Kidney glomerular epithelial cell (primary cell): Measurements from ENCODE around the gene ICOSLG.
"Not testable (repeated sequence)": the region's sequence is repeated elsewhere in the genome, so short reads cannot be mapped to it uniquely, and the experiment has no call there.

Experiments used
- DNase-seq: peaks from one replicate; lab custom pipeline; 2025; lab: John Stamatoyannopoulos, UW

Gene ICOSLG, protein sequence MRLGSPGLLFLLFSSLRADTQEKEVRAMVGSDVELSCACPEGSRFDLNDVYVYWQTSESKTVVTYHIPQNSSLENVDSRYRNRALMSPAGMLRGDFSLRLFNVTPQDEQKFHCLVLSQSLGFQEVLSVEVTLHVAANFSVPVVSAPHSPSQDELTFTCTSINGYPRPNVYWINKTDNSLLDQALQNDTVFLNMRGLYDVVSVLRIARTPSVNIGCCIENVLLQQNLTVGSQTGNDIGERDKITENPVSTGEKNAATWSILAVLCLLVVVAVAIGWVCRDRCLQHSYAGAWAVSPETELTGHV

DNA sequence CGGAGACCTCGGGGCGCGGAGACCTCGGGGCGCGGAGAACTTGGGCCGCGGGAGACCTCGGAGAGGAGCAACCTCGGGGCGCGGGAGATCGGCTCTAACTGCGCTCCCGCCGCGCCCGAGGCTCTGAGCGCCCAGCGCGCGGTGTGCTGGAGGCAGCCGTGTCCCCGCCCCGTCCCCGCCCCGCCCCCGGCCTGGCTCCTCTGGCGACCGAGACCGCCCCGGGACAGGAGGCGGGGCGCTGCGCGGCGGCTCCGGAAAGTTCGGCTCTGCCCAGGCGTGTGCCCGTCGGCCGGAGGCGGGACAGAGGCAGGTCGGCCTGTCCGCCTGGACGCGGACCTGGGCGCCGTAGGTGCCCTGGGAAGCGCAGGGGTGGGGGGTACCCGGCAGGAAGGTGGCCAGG lies at the start of gene ICOSLG:
Gene ICOSLG (minus strand): TSS at position 102 of the 400 bp plus-strand sequence. CDS start 126 bp downstream, outside the sequence.
- DNase-seq: not testable (repeated sequence)

DNA sequence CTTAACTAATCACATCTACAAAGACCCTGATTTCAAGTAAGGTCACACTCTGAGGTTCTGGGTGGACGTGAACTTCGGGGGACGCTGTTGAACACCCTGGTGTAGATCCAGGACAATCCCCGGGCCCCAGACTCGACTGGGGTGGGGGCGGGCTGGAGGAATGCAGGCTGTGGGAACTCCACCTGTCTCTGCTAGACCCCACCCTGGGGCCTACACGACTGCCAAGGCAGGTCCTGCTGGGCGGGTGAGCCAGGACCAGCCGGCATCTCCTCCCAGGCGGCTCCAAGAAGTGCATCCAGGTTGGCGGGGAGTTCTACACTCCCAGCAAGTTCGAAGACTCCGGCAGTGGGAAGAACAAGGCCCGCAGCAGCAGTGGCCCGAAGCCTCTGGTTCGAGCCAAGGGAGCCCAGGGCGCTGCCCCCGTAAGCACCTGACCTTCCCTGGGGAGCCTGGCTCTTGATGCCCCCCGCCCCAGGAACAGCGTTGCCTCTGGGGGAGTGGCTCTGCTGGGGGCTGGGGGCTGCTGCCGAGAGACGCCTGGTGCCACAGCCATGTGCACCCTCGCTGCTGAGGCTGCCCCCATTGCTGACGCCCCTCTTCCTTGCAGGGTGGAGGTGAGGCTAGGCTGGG lies 48.8 kb upstream of the ICOSLG start:
- DNase-seq: no peak

DNA sequence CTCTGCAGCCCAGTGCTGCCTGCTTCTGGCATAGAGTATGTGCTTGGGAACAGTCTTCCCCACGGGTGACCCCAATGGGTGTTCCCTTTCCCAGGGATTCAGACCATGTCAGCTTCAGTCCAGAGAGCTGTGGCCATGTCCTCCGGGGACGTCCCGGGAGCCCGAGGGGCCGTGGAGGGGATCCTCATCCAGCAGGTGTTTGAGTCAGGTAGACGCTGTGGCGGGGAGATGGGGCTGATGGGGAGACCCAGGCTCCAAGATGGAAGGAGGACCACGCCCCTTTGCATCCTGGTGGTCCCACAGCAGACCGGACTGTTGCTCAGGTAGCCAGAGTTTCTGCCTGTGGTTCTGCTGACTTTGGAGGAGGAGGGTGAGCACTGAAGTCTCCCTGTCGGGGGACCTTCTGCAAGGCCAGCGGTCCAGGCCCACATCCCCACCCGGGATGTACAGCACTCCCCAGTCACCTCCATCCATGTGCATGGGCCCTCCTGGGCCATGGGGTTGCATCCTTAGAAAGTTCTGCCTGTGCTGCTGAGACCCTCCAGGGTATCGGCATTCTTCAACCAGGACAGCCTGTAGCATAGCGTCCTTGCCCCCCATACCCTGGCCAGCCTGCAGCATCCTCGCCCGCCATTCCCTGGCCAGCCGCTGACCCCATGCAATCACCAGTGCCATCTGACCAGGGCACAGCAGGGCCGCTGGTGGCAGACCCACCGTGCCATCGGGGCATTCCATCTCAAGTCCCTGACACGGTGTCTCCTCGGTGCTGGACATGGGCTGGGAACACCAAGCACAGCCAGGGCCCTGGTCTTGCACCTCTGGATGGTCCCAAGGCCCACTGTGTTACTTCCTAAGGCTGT lies 47.7 kb upstream of the ICOSLG start:
- no peak for DNase-seq

DNA sequence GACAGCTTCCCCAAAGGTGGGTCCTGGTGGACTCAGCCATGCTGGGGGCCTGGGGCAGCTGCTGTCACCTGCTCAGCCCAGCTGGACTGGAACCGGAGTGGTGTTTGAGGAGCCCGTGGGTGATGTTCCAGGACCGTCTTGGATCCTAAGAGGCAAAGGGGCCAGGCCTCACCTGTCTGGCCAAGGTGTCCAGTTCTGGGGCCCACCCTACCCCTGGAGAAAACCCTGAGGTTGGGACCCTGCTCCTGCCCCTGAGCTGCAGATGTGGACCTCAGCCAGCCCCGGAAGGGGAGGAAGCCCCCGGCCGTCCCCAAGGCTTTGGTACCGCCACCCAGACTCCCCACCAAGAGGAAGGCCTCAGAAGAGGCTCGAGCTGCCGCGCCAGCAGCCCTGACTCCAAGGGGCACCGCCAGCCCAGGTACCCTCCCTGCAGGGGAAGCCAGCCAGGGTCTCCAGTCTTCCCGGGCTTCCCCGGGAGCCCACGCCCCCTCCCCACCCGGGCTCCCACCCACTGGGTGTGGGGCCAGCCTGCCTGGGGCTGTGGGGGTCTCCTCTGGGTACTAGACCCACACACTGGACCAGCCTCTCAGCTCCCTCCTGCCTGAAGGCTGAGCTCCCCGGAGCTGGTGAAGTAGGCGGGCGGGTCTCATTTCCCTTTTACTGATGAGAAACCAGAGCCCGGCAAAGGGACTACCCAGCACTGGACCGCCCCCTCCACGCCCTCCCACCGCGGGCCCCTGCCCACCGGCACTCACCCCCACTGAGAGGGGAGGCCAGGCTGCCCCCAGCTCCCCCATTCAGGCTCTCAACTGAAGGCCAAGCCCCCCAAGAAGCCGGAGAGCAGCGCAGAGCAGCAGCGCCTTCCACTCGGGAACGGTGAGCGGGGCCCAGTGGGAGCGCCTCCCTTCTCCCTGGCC lies 46.2 kb upstream of the ICOSLG start:
- no peak for DNase-seq

DNA sequence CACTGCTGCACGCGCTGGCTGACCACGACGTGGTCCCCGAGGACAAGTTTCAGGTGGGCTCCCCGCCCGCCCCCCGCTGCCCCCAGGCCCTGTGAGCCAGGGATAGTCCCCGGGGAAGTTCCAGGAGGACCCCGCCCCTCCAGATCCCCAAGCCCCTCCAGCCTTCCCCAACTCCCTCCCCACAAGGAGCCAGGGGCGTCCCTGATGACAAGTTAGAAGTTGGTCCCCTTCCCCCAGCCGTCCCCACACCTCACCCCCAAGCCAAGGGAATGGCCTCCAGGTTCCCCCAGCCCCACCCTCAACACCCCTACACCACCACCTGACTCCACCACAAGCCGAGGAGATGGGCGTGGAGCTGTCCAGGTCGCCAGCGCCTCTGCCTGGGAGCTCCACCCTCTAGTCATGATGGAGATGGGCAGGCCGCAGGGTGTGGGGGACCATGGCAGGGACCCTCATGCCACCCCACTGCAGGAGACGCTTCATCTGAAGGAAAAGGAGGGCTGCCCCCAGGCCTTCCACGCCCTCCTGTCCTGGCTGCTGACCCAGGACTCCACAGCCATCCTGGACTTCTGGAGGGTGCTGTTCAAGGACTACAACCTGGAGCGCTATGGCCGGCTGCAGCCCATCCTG lies 45.5 kb upstream of the ICOSLG start:
- DNase-seq: no peak

DNA sequence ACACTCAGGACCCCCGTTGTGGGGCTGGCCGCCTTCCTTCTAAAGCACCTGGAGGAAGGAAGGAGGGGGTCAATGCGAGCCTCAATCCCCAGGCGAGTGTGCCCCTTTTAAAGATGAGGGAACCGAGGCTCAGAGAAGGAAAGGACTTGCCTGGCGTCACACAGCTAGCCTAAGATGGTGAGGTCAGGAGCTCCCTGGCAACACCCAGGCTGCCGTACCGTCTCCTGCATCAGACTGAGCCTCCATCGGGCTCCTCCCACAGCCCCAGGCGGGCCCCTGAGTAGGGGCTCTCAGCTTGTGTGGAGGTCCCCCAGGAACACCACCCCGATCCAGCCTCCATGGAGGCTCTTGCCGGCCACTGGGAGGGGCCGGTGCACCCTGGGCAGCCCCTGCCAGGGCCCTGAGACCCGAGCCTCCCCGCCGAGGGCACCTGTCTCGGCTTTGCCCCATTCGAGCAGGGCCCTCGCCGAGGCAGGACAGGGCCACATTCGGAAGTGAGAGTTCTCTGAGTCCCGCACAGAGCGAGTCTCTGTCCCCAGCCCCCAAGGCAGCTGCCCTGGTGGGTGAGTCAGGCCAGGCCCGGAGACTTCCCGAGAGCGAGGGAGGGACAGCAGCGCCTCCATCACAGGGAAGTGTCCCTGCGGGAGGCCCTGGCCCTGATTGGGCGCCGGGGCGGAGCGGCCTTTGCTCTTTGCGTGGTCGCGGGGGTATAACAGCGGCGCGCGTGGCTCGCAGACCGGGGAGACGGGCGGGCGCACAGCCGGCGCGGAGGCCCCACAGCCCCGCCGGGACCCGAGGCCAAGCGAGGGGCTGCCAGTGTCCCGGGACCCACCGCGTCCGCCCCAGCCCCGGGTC lies 44.6 kb upstream of the ICOSLG start, which contains the start of gene AIRE:
Gene AIRE (plus strand): TSS at position 739 of the 855 bp plus-strand sequence. CDS start 131 bp downstream, outside the sequence.
- no peak for DNase-seq

DNA sequence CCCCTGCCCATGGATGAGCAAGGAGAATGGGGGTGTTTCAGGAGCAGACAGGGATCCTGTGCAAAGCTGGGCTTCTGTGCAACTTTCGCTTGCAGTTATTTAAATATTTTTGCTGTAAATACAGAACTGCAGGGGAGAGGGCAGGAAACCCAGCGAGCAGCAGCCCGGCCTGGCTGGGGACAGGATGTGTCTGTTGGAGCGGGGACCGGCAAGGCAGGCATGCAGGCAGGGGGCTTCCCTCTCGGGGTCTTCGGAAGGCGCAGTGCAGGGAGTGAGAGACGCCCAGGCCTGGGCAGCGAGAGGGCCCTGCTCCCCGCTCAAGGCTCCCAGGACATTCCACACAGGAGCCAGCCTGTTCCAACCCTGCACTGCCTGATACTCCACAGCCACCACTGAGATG lies 43.2 kb upstream of the ICOSLG start:
- no peak for DNase-seq

DNA sequence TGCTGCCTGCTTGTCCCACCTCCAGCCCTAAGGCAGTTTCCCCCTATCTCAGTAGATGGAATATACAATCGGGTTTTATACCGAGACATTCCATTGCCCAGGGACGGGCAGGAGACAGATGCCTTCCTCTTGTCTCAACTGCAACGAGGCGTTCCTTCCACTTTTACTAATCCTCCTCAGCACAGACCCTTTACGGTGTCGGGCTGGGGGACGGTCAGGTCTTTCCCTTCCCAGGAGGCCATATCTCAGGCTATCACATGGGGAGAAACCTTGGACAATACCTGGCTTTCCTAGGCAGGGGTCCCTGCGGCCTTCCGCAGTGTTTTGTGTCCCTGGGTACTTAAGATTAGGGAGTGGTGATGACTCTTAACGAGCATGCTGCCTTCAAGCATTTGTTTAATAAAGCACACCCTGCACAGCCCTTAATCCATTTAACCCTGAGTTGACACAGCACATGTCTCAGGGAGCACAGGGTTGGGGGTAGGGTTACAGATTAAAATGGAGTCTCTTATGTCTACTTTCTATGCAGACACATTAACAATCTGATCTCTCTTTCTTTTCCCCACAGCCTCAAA lies 42.6 kb upstream of the ICOSLG start:
- not testable (repeated sequence) for DNase-seq

DNA sequence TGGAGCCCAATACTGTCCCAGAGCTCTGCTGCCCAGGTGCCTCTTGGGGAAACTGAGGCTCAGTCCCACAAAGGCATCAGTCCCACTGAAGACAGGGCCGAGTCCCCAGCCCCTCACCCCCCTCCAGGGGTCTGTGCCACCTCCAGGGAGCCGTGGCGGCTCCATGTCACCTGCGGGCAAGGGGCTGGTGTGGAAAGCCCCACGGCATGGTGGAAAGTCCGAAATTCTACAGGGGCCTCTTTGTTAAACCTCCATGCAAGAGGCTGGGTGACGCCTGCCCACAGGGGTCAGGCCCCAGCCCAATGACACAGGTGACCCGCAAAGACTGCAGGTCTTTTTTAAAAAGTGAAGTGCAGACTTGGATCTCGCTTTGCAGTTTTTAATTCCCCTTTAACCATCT lies 41.6 kb upstream of the ICOSLG start:
- DNase-seq: no peak

DNA sequence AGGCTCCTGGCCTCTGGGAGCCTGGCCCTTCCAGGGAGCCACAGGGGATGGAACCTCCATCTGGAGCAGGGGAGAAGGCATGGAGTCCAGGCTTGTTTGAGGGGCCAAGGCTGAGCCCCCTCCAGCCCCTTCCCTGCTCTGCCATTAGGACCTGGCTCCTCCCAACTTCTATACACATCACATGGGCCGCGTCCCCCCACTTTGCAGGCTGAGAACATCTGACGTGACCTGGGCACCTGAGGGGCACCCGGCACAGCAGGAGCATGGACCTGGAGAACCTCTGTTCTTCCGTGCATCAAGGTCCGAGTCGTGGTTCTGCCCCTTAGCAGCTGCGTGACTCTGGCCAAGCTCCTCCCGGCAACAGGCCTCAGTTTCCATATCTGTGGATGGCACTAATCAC lies 41.1 kb upstream of the ICOSLG start:
- DNase-seq: no peak

DNA sequence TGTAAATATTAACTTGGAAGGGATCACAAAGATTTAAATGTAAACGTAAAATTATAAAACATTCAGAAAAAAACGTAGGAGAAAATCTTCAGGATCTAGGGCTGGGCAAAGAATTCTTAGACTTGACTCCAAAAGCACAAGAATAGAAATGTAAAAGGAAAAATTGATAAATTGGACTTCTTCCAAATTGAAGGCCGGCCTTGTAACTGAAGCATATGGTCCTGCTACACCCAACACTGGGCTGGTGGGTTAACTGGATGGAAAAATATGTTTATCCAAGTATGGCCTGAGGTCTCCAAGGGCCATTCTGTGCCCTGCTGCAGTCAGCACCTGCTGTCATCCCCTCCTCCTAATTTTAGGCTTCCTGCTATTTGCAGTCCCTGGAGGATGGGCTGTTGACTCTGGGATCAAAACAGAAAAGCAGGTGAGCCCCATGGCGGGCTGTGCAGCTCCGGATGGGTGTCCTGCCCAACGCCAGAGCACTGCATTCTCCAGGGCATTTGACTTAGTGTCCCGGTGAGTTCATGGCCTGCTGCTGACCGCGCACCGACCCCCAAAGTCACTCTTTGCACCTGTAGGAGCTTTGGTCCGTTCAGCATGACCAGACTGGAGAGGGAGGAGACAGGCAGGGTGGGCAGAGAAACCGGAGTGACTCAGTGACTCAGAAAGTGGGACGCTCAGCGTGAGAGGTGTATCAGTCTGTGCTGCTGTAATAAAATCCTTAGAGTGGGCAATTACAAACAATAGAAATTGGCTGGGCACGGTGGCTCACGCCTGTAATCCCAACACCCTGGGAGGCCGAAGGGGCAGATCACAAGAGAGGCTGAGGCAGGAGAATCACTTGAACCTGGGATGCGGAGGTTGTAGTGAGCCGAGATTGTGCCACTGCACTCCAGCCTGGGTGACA lies 38.9 kb upstream of the ICOSLG start:
- DNase-seq: no peak

DNA sequence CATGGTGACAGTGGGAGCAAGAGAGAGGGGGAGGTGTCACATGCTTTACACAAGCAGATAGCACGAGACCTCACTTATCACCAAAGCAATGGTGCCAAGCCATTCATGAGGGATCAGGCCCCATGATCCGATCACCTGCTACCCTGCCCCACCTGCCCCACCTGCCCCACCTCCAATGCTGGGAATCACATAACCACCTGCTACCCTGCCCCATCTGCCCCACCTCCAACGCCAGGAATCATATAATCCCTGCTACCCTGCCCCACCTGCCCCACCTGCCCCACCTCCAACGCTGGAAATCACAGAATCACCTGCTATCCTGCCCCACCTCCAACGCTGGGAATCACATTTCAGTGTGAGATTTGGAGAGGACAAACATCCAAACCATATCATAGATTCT lies 34.3 kb upstream of the ICOSLG start:
- no peak for DNase-seq

DNA sequence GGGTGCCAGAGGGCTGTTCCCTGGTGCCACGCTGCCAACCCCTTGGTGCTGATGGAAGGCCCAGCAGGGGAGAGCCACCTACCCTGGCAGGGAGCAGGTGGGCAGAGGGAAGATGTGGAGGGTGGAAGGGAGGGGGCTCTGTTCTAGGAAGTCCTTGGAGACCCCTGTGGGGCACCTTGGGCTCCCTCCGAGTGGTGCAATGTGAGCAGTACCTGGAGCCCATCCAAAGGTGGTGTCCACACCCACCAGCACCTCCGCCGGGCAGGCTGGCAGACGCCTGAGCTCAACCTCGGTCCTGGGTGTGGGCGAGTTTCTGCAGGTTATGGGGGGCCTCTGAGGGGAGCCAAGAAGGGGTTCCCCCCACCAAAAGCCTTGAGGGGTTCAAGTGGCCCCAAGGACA lies 32.3 kb upstream of the ICOSLG start:
- DNase-seq: no peak

DNA sequence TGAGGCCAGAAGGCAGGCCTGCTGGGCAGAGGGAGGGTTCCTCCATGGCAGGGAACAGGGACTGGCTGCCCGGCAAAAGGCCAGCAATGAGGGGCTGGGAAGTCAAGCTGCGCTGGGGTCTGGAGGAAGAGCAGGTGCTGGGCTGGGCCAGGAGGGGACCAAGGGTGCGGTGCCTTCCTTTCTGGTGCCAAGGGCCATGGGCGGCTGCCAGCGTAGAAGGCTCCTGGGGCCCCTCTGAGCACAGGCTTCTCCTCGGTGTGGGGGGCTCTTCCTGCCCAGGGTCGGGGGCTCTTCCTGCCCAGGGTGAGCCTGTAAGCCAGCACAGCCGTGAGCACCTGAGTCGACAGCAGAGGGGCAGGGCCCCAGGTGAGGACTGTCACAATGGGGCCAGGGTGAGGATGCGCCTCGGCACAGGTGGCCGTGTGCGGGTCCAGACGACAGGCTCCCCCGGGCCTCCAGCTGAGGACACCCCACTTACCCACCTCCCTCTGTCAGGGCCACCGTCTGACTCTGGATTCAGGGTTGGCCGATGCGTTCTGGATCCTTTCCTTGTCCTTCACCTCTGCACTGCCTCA lies 31.6 kb upstream of the ICOSLG start:
- no peak for DNase-seq

DNA sequence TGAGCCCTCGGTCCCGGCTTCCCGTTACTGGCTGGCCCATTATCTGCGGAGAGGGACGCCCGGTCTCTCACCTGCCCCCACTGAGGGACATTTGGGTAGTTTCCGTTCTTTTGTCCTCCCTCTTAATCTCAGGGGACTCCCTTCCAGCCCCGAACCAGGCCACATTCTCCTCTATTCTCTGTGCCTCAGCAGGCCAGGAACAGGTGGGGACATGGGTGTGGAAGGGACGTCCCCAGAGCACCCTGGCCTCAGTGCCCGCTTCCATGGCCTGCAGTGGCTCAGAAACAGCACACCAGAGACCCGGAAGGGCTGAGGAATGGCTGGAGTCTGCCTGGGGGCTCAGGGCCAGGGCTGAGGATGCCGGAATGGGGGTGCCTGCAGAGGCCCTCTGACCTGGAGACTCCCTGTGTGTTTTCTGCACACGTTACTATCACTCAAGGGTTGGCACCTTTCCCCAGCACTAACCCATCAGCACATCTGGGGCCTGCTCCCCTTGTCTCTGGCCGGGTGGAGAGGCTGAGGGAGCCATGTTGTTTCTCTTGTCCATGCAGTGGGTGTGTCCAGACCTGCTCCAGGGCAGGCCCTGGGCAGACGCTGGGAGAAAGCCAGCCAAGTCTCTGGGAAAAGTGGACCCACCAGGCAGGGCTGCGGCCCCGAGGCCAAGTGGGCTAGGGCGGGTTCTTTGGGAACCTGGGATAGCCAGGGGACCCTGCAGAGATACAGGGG lies 31.0 kb upstream of the ICOSLG start:
- no peak for DNase-seq

DNA sequence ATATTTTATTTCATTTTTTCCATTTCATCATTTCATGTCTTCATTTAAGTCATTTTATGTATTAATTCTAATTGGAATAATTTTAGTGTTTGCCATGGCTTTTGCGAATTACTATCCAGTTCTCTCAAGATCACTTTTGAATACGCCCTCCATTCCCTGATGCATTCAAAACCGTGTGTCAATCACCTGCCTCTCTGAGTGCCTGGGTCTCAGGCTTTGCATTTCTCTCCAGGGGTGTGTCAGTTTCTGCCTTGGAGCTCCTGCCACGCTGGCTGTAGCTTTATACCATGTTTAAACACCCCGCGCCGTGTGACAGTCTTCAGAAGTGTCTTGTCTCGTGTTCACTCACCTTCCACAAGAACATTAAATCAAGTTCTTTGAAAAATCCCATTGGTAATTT lies 28.3 kb upstream of the ICOSLG start:
- DNase-seq: no peak

DNA sequence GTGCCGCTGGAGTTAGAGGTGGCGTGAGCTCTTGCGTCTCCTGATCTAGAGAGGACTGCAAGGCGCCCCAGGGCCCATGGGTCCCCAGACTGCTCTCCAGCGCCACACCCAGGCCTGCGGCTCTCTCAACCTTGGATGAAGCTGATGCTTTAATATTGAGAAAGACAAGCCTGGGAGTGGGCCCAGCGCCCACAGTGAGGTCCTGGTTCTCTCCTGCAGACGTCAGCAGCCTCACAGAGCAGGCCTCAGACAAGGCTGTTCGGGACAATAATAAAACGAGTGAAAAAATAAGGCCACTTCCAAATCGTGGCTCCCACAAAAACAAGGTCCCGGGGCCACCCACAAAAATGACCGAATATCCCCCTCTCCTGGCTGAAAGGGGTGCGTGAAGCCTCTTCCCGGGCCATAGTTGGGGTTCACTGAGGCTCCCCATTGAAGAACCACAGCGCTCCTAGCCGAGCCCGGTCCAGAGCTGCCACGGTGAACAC lies 27.0 kb upstream of the ICOSLG start:
- DNase-seq: no peak
